Measurements from ENCODE around the gene PFDN6. TPM values are rescaled to one million over a fixed set of nuclear protein-coding genes. Genes with fewer than 3 reads are reported as not detected.
"Not testable (repeated sequence)": the region's sequence is repeated elsewhere in the genome, so short reads cannot be mapped to it uniquely, and the experiment has no call there.

The PFDN6 gene
- total RNA-seq, 1 donor from 2014 or later, result 64.5 TPM

GRCh38 chr6:33272275-33273128, 16.9 kb upstream of the PFDN6 start:
- Histone ChIP-seq H3K27me3 (ENCODE audit: control insufficient read depth, insufficient read depth, low read length) (no peaks in the 10 kb centered on the region), H3K4me3 (ENCODE audit: low read depth, low read length) (peak overlapping the region; percentile 81), H3K36me3 (ENCODE audit: control insufficient read depth, insufficient read depth, low read length) (peaks cover 40% of the 10 kb centered on the region)
- DNase-seq (ENCODE audit: low read depth), result peak; percentile 10
- FAIRE-seq, result no peak
- TF ChIP-seq CTCF (IDR thresholded peaks at IDR 0.05; ENCODE audit: insufficient read depth, low read length, severe bottlenecking), result no peak

DNA sequence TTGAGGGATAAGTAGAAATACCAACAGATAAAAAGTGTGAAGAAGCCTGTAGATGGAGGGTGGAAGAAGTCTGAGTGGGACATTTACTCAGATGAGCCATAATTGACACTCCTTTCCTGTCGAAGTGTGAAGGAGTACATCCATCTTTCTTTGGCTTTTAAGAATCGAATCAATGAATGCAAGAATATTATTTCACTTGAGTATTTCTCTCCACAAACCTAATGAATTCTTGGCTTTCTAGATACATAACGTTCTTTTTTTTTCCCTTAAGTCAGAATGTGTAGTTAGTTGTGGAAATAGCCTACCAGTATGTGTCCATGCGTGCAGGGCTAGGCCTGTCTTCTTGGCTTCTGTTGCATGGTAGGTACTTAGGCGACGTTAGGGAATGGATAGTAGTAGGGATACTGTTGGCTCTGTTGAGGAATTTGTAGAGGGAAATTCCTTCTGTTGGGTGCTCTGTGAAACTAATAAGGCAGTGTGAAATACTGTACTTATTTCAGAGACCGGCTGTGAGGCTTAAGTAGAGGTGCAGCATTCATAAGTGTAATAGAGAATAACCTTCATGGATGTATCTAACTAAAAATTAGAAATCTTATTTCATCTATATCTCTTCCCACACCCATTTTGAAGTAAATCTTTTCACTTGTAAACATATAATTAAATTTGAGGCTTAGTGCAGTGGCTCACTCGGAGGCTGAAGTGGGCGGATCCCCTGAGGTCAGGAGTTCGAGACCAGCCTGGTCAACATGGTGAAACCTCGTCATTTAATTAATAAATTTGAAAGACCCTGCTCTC, 16.1 kb upstream of the PFDN6 start:
- H3K36me3 ChIP-seq (ENCODE audit: control insufficient read depth, insufficient read depth, low read length), result peaks cover 35% of the 10 kb centered on the region
- no peak for FAIRE-seq
- no peak for TF ChIP-seq CTCF (IDR thresholded peaks at IDR 0.05; ENCODE audit: insufficient read depth, low read length, severe bottlenecking)

DNA sequence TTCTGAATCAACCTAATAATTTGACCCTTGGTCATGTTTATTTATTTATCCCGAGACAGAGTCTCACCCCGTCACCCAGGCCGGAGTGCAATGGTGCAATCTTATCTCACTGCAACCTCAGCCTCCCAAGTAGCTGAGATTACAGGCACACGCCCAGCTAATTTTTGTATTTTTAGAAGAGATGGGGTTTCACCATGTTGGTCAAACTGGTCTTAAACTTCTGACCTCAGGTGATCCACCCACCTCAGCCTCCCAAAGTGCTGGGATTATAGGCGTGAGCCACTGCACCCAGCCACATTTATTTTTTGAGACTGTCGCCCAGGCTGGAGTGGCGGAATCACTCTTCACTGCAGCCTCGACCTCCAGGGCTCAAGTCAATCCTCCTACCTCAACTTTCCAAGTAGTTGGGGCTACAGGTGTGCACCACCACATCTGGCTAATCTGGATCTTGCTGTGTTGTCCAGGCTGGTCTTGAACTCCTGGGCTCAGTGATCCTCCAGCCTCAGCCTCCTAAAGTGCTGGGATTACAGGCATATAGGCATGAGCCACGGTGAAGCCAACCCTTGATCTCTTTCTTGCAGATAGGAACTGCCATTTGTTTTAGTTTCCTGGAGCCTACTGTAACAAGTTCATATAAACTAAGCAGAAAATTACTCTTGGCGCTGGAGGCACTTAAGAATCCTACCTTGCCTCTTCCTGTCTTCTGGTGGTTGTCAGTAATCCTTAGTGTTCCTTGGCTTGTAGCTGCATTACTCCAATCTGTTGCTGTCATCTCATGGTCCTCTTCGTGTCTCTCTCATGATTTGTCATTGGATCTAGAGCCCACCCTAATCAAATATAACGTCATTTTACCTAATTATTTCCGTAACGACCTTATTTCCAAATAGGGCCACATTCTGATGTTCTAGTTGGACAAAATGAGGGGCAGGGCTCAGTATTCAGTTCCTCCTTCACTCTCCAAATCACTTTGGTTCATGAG, 15.2 kb upstream of the PFDN6 start:
- no peak for TF ChIP-seq CTCF (IDR thresholded peaks at IDR 0.05; ENCODE audit: insufficient read depth, low read length, severe bottlenecking)
- Histone ChIP-seq H3K36me3 (ENCODE audit: control insufficient read depth, insufficient read depth, low read length) (peaks cover 31% of the 10 kb centered on the region), H3K4me3 (ENCODE audit: low read depth, low read length) (peak overlapping the region; percentile 81), H3K27me3 (ENCODE audit: control insufficient read depth, insufficient read depth, low read length) (no peaks in the 10 kb centered on the region)
- FAIRE-seq (no peak), DNase-seq (ENCODE audit: low read depth) (no peak)

More for the DNA sequence above, 16.1 kb upstream of the PFDN6 start:
- DNase-seq (ENCODE audit: low read depth), result no peak
- Histone ChIP-seq H3K4me3 (ENCODE audit: low read depth, low read length) (peak overlapping the region; percentile 81), H3K27me3 (ENCODE audit: control insufficient read depth, insufficient read depth, low read length) (no peaks in the 10 kb centered on the region)

GRCh38 chr6:33275795-33276580, 13.4 kb upstream of the PFDN6 start:
- not testable (repeated sequence) for H3K27me3 ChIP-seq (ENCODE audit: control insufficient read depth, insufficient read depth, low read length); DNase-seq (ENCODE audit: low read depth)
- peaks cover 35% of the 10 kb centered on the region for H3K36me3 ChIP-seq (ENCODE audit: control insufficient read depth, insufficient read depth, low read length)
- peak overlapping the region; percentile 52 for H3K4me3 ChIP-seq (ENCODE audit: low read depth, low read length)
- peak; percentile 32 for FAIRE-seq

DNA sequence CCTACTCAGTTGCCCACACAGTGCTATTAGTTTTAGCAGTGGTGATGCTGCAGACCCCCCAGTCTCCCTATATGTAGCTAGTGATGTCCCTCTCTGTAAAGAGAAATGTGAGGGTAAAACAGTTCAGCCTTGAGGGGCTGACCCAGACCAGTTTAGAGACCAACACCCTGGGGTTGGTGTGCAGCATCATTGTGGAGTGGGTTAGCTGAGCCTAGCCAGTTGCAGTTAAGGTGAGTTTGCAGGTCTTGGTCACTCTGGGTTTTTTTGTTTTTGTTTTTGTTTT, 12.9 kb upstream of the PFDN6 start:
- TF ChIP-seq CTCF (IDR thresholded peaks at IDR 0.05; ENCODE audit: insufficient read depth, low read length, severe bottlenecking), result no peak
- no peaks in the 10 kb centered on the region for H3K27me3 ChIP-seq (ENCODE audit: control insufficient read depth, insufficient read depth, low read length)
- DNase-seq (ENCODE audit: low read depth) (no peak), FAIRE-seq (no peak)
- peak overlapping the region; percentile 52 for H3K4me3 ChIP-seq (ENCODE audit: low read depth, low read length)
- H3K36me3 ChIP-seq (ENCODE audit: control insufficient read depth, insufficient read depth, low read length), result peaks cover 35% of the 10 kb centered on the region
